HL-60/S4 treated with phorbol 12-myristate 13-acetate at 8.2 ng/mL for 4 days and 3 days (cell line): ENCODE data around the gene TMEM138.

ENCODE experiments used
- in situ Hi-C: fragments of 300-500 bp; cut with MboI; formaldehyde crosslinking; loops from 2 replicates; pipeline ENCODE4 v1.15.0; 2022; ENCODE audit warnings: low sequenced_read_pairs

Gene TMEM138

DNA sequence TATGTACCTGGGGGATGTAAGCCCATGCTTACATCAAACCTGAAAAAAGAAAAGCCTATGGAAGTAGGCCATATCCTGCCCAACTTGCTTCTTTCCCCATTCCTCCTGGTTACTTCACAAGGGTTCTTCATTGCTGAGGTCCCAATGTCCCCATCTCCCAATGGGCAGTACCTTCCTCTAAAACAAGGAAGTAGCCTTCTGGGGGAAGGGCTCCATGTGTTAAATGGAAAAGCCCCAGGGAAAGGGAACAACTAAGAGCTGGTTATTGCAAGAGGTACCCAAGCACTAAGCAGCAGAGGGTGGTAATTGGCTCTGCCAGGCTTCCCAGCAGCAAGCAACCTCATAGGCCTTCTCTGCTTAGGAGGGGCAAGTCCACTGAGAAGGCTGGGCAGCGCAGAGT lies 41.5 kb downstream of the TMEM138 start:
- in situ Hi-C loops: no loop called here

DNA sequence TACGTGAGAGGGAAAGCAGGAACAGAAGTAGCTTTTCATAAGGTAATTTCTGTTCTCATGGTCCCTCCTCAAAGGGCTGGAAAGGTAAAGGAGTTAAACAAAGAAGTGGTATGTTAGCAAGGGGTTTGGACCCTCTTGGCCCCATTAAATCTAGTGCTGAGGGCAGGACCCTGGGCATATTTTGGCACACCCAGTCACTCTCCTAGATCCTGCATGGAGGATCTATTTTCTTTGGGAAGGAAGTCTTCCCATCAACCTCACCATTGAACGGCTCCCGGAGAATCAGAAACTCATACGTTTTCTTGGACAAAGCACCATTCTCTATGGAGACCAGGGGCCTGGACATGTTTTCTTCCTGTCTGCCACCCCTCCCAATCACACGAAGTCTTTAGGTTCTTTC lies 41.9 kb downstream of the TMEM138 start:
- in situ Hi-C loops: no loop called here

DNA sequence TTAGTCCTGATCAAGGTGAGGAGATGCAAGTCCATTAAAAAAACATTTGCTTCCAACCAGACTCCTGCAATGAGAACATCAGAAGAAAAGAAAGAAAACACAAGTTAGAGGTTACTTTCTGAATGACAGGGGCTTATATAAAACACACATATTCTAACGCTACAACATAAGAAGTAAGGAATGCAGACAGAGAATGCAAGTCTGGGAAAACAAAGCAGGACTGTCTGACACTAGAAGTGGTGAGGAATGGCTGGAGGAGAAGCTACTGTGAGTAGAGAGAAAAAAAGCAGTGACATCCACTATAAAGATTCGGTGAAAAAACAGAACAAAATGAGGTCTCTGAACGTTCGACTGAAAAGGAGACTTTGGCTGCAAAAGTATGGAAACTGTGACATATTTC lies 42.5 kb downstream of the TMEM138 start:
- in situ Hi-C loops: no loop called here

DNA sequence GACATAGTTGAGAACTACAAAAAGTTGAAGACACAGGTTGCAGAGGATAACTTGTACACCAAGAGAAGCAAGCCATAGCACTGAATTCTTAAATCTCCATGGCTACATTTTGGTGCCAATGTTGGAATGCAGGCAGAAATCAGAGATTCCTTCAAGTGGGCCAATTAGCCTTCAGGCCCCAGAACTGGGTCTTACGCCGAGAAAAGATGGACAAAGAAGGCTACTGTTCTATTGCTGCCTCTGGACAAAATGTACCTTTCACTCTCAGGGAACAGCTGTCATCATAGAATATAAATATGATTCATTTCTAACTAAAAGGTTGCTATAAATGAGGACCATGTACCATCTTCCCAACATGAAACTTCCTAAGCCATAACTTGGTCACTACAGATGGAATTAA lies 43.9 kb downstream of the TMEM138 start:
- in situ Hi-C loops: no loop called here

DNA sequence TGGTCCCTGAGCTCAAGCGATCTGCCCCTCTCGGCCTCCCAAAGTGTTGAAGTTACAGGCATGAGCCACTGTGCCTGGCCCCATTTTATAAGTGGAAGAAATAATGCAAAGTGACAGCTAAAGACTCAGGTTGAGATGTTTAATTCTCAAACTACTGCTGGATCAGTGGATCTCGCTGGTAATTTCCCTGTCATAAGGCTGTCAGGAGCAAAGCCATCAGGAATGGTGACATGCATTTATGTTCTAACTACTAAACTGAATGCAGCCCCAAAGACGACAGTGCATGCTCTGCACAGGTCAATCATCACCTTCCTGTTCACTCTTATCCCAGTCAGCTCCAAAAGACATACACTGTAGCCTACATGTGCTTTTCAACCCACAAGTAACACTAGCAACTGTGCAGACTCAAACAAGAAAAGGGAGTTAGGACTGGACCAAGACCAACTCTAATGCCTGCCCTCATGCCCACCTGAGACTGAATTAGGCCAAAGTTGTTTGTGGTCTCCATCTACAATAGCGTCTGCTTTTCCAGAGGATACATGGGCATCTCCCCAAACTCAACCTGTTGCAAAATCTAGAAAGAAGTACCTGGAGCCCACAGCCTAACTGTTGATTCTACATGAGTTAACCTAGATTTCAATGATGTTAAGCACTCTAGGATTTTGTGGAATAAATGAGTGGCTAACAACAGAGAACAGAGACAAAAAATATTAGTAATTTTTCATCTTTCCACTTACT lies 45.0 kb downstream of the TMEM138 start:
- in situ Hi-C loops: no loop called here

DNA sequence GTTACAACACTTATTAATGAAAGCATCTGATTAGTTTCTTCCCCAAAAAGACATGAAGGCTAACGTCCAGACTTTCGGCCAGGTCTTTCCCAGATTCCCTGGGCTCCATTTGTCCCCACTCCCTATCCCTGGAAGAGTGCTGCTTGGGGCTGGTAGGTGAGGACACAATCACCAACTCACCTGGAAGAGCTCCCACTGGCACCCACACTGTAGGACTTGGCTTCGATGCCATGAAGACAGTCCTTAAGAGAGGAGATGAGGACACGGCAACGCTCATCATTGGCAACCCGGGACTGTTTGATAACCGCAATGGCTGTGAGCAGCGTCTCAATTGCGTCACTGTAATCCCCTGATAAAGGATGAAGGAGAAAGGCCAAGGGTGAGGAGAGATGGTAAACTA lies 49.4 kb downstream of the TMEM138 start:
- in situ Hi-C loops: no loop called here

DNA sequence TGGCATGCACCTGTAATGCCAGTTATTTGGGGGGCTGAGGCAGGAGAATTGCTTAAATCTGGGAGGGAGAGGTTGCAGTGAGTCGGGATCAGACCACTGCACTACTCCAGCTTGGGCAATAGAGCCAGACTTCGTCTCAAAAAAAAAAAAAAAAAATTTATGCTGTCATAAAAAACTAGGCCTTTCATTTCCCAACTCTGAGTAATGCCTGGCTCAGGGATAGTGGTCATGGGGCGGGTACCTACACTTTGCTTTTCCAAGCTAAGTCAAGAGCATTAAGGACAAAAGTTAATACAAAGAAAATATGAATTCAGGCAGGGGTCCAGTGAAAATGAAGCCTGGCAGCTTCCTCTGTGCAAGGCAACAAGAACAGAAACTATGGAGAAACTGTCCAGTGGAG lies 51.3 kb downstream of the TMEM138 start:
- in situ Hi-C loops: no loop called here

DNA sequence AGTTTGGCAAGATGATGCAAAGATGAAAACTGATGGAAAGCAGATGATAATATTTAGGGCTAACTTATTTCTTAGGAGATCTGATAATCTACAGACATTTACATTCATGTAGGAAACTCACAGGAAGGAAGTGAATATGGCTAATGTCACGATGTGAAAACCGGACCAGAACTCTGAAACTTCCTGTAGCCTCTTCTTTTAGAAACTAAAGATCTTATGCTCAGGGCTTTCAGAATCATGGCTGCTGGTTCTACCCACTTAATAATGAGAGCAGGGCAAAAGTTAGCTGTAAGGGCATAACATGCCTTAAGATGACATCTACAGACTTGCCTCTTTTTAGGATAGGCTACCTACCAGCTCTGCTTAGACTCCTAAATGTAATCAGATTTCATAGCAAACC lies 52.4 kb downstream of the TMEM138 start:
- in situ Hi-C loops: no loop called here

DNA sequence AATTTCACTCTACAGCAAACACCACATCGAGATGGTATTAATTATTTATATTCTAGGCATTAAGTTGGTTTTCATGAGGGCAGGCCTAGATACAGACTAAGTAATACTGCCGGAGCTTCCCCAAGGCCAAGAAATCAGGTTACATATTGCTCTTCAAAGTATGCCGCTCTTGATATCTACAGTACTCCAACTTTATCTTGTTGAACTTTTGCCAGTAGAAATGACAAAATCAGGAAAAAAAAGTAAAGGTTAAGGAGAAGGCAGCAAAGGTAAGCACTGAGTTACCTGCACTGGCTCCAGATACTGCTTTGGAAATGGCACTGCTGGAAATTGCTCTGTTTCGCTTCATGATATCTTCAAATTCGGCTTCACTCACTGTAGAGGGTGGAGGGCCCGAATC lies 53.2 kb downstream of the TMEM138 start:
- in situ Hi-C loops: no loop called here

DNA sequence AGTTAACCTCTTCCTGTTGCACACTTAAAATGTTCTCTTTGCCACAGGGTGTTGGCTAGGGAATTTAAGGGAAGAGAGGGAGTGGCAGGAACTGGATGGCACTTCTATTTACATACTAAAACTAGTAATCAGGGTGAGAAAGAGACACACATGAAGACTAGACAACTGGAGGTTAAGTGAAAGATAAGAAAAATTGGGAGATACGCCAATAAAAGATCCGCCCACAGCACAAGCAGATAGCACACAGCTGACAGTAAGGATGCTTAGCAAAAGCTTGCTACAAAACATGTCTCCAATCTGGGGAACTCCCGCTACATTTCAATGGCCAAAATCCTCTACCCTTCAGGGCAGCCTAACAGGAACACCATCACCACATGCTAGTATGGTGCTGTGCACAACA lies 54.8 kb downstream of the TMEM138 start:
- in situ Hi-C loops: no loop called here

DNA sequence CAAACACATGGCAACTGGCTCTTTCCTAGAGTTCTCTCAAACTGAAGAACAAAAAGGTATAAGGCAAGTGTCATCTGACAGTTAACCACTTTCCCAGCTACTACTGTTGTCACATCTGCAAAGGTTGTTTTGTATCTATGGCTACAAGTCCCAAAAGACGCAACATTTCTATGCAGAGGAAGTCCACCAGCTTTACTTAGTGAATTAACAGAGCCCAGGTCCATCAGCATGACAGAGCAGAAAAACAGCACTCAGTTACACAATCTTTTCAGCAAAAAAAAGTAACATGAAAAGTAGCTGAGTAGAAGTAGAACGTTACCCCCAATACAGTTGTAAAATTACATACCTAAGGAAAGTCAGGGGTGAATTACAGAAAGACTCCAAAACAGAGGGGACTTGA lies 55.5 kb downstream of the TMEM138 start:
- in situ Hi-C loops: no loop called here

DNA sequence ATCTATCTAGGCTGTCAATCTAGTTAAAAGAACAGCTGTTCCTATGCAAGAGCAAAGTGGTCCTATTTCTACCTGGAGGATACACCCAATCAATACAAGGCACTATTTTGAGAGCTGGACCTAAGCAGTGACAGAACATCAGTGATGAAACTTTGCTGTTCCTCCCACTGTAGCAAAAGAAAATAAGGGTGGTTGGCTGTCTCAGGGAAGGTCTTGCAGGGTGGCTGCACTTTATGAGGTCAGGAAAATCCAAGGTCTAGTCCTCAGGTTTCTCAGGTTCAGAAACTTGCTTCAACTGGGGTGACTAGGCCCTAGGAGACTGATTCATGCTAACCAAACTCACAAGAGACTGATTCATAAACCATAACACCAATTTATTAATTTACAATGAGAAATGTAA lies 56.0 kb downstream of the TMEM138 start:
- in situ Hi-C loops: no loop called here
